Measurements from ENCODE around the gene ARMC6.
A peak's percentile ranks its signal among the peaks of the same experiment; 100 is the strongest.

ARMC6 gene

GRCh38 chr19:18991006-18991405 is 42.4 kb upstream of the ARMC6 start:
- no peak for TF ChIP-seq CTCF (IDR thresholded peaks at IDR 0.05; ENCODE audit: control insufficient read depth, extremely low read depth, insufficient read depth)
- no peak for DNase-seq (ENCODE audit: low read depth)
- no peak overlapping the region for H3K4me3 ChIP-seq (ENCODE audit: low read depth, low read length)

GRCh38 chr19:18991468-18991867 is 41.9 kb upstream of the ARMC6 start:
- no peak for TF ChIP-seq CTCF (IDR thresholded peaks at IDR 0.05; ENCODE audit: control insufficient read depth, extremely low read depth, insufficient read depth)
- DNase-seq (ENCODE audit: low read depth) = no peak
- no peak overlapping the region for H3K4me3 ChIP-seq (ENCODE audit: low read depth, low read length)

- TF ChIP-seq CTCF (IDR thresholded peaks at IDR 0.05; ENCODE audit: control insufficient read depth, extremely low read depth, insufficient read depth) = no peak
- DNase-seq (ENCODE audit: low read depth) = no peak
- no peak overlapping the region for H3K4me3 ChIP-seq (ENCODE audit: low read depth, low read length)
These were observed 40.7 kb upstream of the ARMC6 start for GRCh38 chr19:18992696-18993095.

- DNase-seq (ENCODE audit: low read depth) = no peak
- TF ChIP-seq CTCF (IDR thresholded peaks at IDR 0.05; ENCODE audit: control insufficient read depth, extremely low read depth, insufficient read depth) = no peak
- no peak overlapping the region for H3K4me3 ChIP-seq (ENCODE audit: low read depth, low read length)
These were observed 40.3 kb upstream of the ARMC6 start for GRCh38 chr19:18993115-18993514.

- no peak overlapping the region for H3K4me3 ChIP-seq (ENCODE audit: low read depth, low read length)
- DNase-seq (ENCODE audit: low read depth) = peak; percentile 7
- peak; percentile 55 for TF ChIP-seq CTCF (IDR thresholded peaks at IDR 0.05; ENCODE audit: control insufficient read depth, extremely low read depth, insufficient read depth)
These were observed 37.6 kb upstream of the ARMC6 start for GRCh38 chr19:18995804-18996241.

- no peak for TF ChIP-seq CTCF (IDR thresholded peaks at IDR 0.05; ENCODE audit: control insufficient read depth, extremely low read depth, insufficient read depth)
- H3K4me3 ChIP-seq (ENCODE audit: low read depth, low read length) = no peak overlapping the region
- DNase-seq (ENCODE audit: low read depth) = no peak
These were observed 37.1 kb upstream of the ARMC6 start for GRCh38 chr19:18996351-18996750.

- no peak for TF ChIP-seq CTCF (IDR thresholded peaks at IDR 0.05; ENCODE audit: control insufficient read depth, extremely low read depth, insufficient read depth)
- DNase-seq (ENCODE audit: low read depth) = no peak
- H3K4me3 ChIP-seq (ENCODE audit: low read depth, low read length) = no peak overlapping the region
These were observed 36.5 kb upstream of the ARMC6 start for GRCh38 chr19:18996796-18997394.
